Panc1 (cell line): ENCODE data around the gene KRTAP2-2. TPM values are rescaled to one million over a fixed set of nuclear protein-coding genes. Genes with fewer than 3 reads are reported as not detected.

ENCODE experiments used
- ATAC-seq: fragments of 200-7000 bp; cut with Tn5 transposase; 2 replicates; pipeline ENCODE4 v1.9.1; 2020; ENCODE audit warnings: mild to moderate bottlenecking, moderate library complexity
- BruUV-seq: library from RNA; stranded (reverse); fragments of 400-500 nt; replicated peaks from 2 replicates; lab custom pipeline; 2021; lab: Mats Ljungman, UMichigan
- CTCF ChIA-PET: fragments of 300-600 bp; sonication (Branson Sonifier 250); formaldehyde crosslinking; loops from one replicate; lab custom pipeline; 2022; ENCODE audit warnings: antibody characterized with exemption; lab: Charles Lee
- POLR2A ChIA-PET: fragments of 300-600 bp; sonication (Branson Sonifier 250); formaldehyde crosslinking; loops from one replicate; lab custom pipeline; 2022; ENCODE audit warnings: antibody characterized with exemption; lab: Charles Lee
- DNase-seq: peaks from one replicate; pipeline ENCODE4 v3.0.0-alpha.2; 2010; ENCODE audit warnings: low read depth, low spot score
- H3K27ac ChIP-seq: 2 replicates; pipeline ENCODE4 v1.5.1; 2011; ENCODE audit warnings: mild to moderate bottlenecking, low read length, inconsistent platforms
- H3K27me3 ChIP-seq: fragments of 200-500 bp; sonication (Bioruptor generic); 2 replicates; pipeline ENCODE4 v1.6.0; 2014; ENCODE audit warnings: low read length, inconsistent platforms; ENCODE audit not compliant: control insufficient read depth, insufficient read depth
- H3K36me3 ChIP-seq: fragments of 200-500 bp; sonication (Bioruptor generic); 2 replicates; pipeline ENCODE4 v1.5.1; 2014; ENCODE audit warnings: inconsistent platforms, mild to moderate bottlenecking, low read length, moderate library complexity; ENCODE audit not compliant: control insufficient read depth, insufficient read depth
- H3K4me1 ChIP-seq: 2 replicates; pipeline ENCODE4 v1.5.1; 2011; ENCODE audit warnings: inconsistent platforms, mild to moderate bottlenecking, low read length, moderate library complexity; ENCODE audit not compliant: control insufficient read depth, insufficient read depth
- H3K4me3 ChIP-seq, 2 experiments: 2 replicates each; pipeline ENCODE4 v1.5.1; 2011 to 2012; ENCODE audit warnings: low read depth in 2 of 2, low read length in 2 of 2, mild to moderate bottlenecking in 2 of 2, inconsistent platforms in 1 of 2, moderate library complexity in 1 of 2
- H3K9me3 ChIP-seq: fragments of 200-500 bp; sonication (Bioruptor generic); 2 replicates; pipeline ENCODE4 v1.5.1; 2014; ENCODE audit warnings: low read depth, mild to moderate bottlenecking, inconsistent platforms, low read length, moderate library complexity; ENCODE audit not compliant: control insufficient read depth, insufficient read depth
- POLR2AphosphoS5 ChIP-seq: IDR thresholded peaks from 2 replicates; pipeline ENCODE4 v1.6.1; 2012; ENCODE audit warnings: mild to moderate bottlenecking, low read depth, low read length, moderate library complexity
- REST ChIP-seq, 2 experiments: IDR thresholded peaks; 2 replicates each; pipeline ENCODE4 v1.6.1; 2011 to 2012; ENCODE audit warnings: low read depth in 2 of 2, control low read depth in 1 of 2, low read length in 1 of 2, mild to moderate bottlenecking in 1 of 2, moderate library complexity in 1 of 2; ENCODE audit not compliant: insufficient read depth in 1 of 2
- SIN3A ChIP-seq: IDR thresholded peaks from 2 replicates; pipeline ENCODE4 v1.6.1; 2012; ENCODE audit warnings: low read depth, mild to moderate bottlenecking, low read length, moderate library complexity, borderline replicate concordance; ENCODE audit not compliant: insufficient read depth
- TCF7L2 ChIP-seq: IDR thresholded peaks from 2 replicates; pipeline ENCODE4 v1.6.1; 2011; ENCODE audit warnings: mild to moderate bottlenecking, low read depth, low read length, inconsistent platforms
- in situ Hi-C: cut with HindIII; loops from 2 replicates; pipeline ENCODE4 v1.10.0; 2016; ENCODE audit warnings: low sequenced_read_pairs, low pct_unique_long_range_greater_than_20kb
- intact Hi-C: fragments of 100-400 bp; cut with micrococcal nuclease; formaldehyde crosslinking; loops from one replicate; pipeline ENCODE4 v1.10.0; 2022; ENCODE audit not compliant: unreplicated experiment
- total RNA-seq: library from RNA; stranded (reverse); gene quantifications from one replicate; pipeline ENCODE4 v1.2.1, GENCODE V29; 2021; ENCODE audit not compliant: unreplicated experiment
- TF ChIP-seq, protein P1 (sequence below): fragments of 450-650 bp; IDR thresholded peaks from 2 replicates; pipeline ENCODE4 v1.5.1; 2017; ENCODE audit warnings: mild to moderate bottlenecking

Gene KRTAP2-2
- total RNA-seq, 1 experiment from 2014 or later: not detected

DNA sequence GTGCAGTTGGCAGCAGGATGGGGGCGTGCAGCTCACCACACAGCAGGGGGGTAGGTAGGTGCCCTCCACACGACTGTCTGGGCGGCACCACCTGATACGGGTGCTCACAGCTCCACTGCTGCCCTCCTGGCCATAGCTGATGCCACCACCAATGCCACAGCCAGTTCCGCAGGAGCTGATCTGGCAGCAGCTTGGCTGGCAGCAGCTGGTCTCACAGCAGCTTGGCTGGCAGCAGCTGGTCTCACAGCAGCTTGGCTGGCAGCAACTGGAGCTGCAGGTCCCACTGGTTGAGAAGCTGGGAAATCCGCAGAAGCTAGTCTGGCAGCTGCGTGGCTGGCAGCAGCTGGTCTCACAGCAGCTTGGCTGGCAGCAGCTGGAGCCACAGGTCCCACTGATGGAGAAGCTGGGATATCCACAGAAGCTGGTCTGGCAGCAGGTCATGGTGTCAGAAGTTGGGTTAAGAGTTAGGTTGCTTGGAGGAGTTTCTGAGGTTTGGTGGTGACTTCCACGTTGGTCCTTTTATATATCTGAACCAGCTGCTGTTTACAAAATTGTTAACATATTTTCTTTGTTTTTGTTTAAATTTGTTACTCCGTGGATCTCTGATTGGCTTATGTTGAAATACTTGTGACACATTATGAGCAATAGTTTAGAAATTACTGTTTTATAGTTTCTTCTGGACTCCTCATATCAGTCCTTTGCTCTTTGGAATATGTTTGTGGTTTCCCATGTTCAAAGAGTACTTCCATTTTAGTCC is 28.1 kb downstream of the KRTAP2-2 start, which contains the start of gene KRTAP1-5:
Gene KRTAP1-5, minus strand, starts transcription at position 494 of the 757 bp plus-strand sequence. Its CDS starts 53 bp downstream, at position 441.
- Histone ChIP-seq H3K4me3 (no peak within 1 kb of the TSS), H3K27me3 (peaks cover 8% of the 10 kb centered on the region; the same call in 1 of the 2 replicates), H3K9me3 (no peaks in the 10 kb centered on the region), H3K36me3 (no peaks in the 10 kb centered on the region), H3K27ac (no peak within 1 kb of the TSS), H3K4me1 (no peaks in the 10 kb centered on the region)
- TF ChIP-seq, protein P1, sequence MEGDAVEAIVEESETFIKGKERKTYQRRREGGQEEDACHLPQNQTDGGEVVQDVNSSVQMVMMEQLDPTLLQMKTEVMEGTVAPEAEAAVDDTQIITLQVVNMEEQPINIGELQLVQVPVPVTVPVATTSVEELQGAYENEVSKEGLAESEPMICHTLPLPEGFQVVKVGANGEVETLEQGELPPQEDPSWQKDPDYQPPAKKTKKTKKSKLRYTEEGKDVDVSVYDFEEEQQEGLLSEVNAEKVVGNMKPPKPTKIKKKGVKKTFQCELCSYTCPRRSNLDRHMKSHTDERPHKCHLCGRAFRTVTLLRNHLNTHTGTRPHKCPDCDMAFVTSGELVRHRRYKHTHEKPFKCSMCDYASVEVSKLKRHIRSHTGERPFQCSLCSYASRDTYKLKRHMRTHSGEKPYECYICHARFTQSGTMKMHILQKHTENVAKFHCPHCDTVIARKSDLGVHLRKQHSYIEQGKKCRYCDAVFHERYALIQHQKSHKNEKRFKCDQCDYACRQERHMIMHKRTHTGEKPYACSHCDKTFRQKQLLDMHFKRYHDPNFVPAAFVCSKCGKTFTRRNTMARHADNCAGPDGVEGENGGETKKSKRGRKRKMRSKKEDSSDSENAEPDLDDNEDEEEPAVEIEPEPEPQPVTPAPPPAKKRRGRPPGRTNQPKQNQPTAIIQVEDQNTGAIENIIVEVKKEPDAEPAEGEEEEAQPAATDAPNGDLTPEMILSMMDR: no peak
- TF ChIP-seq POLR2AphosphoS5 (no peak), REST (IDR thresholded peaks at IDR 0.05; ENCODE audit: insufficient read depth in 1 of 2, low read depth in 2 of 2, low read length in 1 of 2) (no peak), TCF7L2 (no peak), SIN3A (no peak)
- CTCF ChIA-PET: no interaction called here
- DNase-seq (no peak), ATAC-seq (no peak)
- in situ Hi-C loops: no loop called here
- POLR2A ChIA-PET: no interaction called here
- BruUV-seq: no TSS peak
- intact Hi-C loops: no loop called here

- POLR2A ChIA-PET: no interaction called here
- ATAC-seq: no peak
- CTCF ChIA-PET: no interaction called here
Observed at GRCh38 chr17:41024697-41025096, 30.3 kb downstream of the KRTAP2-2 start.

More at GRCh38 chr17:41024697-41025096, 30.3 kb downstream of the KRTAP2-2 start:
- intact Hi-C loops: no loop called here
- no peaks in the 10 kb centered on the region for H3K9me3 ChIP-seq
- TF ChIP-seq, protein P1: no peak
- TF ChIP-seq SIN3A (no peak), REST (IDR thresholded peaks at IDR 0.05; ENCODE audit: insufficient read depth in 1 of 2, low read depth in 2 of 2, low read length in 1 of 2) (no peak), TCF7L2 (no peak)
- BruUV-seq: no TSS peak
- H3K27me3 ChIP-seq: peaks cover 8% of the 10 kb centered on the region; the same call in 1 of the 2 replicates
- H3K27ac ChIP-seq: no peak overlapping the region
- H3K4me3 ChIP-seq: no peak overlapping the region
- no peaks in the 10 kb centered on the region for H3K36me3 ChIP-seq
- in situ Hi-C loops: no loop called here
- DNase-seq: no peak
- H3K4me1 ChIP-seq: no peaks in the 10 kb centered on the region
